Activated gamma-delta T cell treated with anti-CD3 and anti-CD28 coated beads, Interleukin-2, amount 50 U/mL, for 16 hours (primary cell): ENCODE data around the gene IMMP2L.
A peak's percentile ranks its signal among the peaks of the same experiment; 100 is the strongest.

Experiments used
- DNase-seq: peaks from one replicate; pipeline ENCODE4 v3.0.0-alpha.2; 2020; ENCODE audit warnings: low read depth

Gene IMMP2L

DNA sequence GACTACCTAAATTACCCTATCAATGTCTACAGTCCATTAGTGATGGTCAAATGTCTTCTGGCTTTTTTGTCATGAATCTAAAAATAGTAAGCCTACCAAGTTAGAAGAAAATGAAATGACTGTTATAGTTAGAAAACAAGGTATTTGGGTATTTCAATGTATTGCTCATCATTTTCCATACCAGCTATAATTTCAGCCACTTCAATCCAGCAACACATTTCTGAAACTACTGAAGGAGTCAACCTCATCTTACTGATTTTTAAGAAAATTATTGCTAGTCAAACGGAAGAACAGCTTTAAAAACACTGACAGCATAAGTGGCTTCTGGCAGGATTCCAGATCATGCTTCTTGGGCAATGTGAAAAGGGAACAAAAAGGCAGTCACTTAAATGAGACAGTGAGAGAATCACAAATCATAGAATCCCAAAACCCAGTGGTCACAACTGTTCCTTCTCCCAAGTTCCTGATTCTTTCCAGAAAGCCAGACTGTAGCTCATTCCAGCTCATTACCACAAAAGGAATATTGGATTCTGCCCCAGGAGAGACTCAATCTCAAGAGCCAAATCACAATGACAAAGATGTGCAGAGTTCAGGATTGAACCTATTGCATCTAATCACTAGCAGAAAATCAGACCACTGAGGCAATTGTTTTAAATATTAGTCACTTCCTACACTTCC is 532.6 kb downstream of the IMMP2L start:
- DNase-seq, result peak; percentile 22

DNA sequence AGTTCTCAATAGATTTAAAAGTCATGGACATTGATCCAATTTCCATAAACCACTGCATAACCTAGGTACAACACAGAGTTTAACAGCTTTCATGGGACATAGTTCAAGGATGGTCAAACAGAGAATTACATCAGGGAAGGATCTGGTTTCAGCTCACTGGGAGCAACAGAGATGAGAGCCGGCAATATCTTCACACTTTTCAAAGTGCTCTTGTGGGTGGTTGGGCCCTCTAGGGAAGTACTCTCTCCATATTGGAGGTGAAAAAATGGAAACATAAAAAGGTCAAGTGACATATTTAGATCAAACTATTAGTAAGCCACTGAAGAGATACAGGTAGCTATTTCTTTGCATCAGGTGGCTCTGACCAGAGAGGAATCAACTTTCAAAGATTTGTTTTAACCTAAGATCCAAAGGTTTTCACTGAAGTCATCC is 533.1 kb downstream of the IMMP2L start:
- DNase-seq, result no peak

- no peak for DNase-seq
These were observed 534.9 kb downstream of the IMMP2L start for GRCh38 chr7:111027396-111027795.

DNA sequence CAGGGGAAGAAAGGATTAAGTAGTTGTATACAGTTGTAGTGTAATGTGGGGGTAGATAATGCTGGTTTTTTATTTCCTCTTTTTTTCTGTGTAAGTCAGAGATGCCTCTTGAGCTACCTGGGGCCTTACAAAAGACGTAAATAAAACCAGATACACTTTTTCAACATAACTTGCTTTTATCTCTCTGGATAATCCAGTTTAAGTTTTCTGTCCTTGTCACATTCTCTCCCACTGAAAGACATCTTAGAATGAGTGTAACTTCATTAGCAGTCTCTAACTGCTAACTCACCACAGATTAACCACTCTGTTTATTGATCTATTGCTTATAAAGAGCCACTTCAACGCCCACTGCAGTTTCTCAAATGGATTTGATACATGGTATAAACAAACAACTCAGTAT is 535.5 kb downstream of the IMMP2L start:
- DNase-seq, result no peak

- DNase-seq, result no peak
These were observed 535.9 kb downstream of the IMMP2L start for GRCh38 chr7:111026343-111026742.

GRCh38 chr7:111025006-111025405 is 537.3 kb downstream of the IMMP2L start:
- no peak for DNase-seq

DNA sequence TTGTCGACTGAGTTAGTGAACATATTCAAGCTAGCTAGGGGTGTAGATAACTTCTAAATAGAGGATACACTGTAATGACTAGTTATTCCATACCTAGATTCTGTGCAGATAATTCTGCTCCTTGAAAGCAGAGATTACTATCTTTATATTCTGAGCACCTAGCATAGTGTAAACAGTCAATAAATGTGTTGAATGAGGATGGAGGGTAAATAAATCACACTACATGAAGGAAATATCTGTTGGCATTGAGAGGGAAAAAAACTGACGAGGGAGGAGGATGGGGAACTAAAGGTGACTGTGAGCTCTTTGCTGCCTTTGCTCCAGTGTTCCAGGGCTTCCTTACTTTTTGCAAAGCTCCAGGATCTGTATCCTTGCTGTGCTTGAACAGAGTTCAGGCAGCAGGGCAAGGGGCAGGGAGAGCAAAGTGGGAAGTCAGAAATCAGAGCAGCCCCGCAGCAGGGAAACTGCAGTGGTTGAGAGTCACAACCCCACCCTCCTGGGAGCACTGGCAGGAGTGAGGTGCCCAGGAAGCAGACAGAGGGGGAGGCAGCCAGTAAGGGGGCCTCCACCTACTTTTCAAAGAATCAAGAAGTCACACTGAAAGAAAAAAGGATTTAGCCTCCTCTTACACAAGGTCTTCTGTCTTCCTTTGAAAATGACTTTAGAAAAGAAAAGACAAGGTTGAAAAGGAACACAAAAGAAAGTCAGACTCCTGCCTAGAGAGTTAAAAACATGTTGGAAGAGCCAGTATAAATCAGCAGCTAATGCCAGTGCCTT is 543.1 kb downstream of the IMMP2L start:
- DNase-seq, result no peak

DNA sequence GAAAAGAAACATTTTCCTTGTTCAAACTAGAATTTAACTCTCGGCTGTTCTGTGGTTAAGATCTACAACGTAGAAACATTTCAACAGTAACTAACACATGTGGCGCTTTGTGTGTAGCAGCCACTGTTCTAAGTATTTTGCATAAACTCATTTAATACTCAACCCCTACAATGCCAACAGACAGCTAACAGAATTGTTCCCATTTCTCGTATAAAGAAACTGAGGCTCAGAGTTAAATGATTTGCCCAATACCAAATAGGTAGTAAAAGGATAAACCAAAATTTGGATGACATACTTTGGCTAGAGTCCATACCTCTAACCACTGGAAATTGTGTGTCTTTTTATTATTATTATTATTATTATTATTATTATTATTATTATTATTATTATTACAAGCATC is 543.8 kb downstream of the IMMP2L start:
- DNase-seq, result no peak

GRCh38 chr7:111014079-111014478 is 548.2 kb downstream of the IMMP2L start:
- DNase-seq, result no peak

DNA sequence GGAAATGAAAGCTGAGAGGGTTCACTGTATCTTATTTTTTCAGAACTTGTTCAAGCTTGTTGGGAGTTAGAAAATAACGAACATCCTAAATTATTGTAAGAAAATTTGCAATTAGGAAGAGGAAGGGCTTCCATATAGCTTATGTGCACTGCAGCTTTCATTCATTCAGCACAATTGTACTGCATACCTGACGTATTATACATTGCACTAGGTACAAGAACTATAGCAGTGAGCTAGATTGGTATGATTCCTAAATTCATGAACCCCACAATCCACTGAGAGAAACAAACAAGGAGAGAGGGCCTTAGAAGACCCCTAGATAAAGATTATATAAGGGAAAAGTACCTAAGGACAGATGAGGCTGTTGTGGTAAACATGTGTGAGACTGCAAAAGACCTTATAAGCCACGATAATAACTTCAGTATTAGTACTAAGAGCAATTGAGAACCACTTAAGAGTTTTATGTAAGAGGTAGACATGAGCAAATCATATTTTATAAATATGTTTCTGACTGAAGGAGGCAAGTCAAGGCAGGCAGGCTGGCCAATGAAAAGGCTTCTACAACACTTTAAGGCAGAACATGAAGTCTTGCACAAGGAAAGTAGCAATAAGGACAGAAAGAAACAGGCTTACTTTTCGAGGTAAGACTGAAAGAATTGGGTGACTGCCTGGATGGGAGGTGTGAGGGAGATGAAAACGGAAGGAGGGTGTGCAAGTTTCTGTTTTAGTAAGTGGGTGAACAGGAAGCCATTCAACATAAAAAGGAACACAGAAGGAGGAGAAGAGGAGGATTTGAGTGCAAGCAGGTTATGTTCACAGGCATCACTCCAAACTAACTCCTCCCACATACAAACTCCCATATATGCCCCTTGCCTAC is 549.3 kb downstream of the IMMP2L start:
- peak; percentile 18 for DNase-seq

- no peak for DNase-seq
These were observed 550.1 kb downstream of the IMMP2L start for GRCh38 chr7:111012149-111012548.

DNA sequence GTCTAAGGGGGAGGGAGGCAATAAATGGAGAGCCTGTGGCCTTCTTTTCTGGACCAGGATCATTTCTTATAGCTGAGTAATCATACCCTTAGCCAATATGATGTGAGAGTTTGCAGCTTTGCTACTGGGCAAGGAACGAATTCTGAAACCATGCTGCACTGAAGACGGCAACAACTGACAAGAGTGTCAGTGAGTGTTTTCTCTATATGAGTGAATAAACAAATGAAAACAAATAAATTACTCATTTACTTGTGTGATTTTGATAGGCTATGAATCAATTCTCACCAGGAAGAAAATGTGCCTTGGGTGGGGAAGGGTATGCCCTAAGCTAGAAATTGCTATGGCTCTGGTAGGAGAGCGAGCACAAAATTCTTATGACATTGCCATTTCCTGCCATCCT is 550.8 kb downstream of the IMMP2L start:
- no peak for DNase-seq

GRCh38 chr7:111010798-111011197 is 551.5 kb downstream of the IMMP2L start:
- no peak for DNase-seq

- no peak for DNase-seq
These were observed 552.7 kb downstream of the IMMP2L start for GRCh38 chr7:111009526-111010040.

DNA sequence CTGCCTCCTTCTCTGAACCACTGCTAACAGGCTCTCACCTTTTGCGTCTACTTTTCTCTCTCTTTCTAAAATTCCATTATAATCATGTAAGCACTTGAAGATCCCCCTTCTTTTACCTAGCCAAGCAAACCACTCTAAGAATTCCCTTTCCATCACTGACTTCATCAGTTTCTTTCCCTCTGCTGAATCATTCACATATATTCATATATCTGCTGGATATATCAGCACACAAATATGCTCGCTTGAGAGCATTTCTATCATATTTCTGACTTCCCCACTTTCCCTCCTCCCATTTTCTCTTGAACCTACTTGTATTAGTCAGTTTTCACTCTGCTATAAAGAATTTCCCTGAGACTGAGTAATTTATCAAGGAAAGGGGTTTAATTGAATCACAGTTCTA is 555.6 kb downstream of the IMMP2L start:
- DNase-seq, result no peak

DNA sequence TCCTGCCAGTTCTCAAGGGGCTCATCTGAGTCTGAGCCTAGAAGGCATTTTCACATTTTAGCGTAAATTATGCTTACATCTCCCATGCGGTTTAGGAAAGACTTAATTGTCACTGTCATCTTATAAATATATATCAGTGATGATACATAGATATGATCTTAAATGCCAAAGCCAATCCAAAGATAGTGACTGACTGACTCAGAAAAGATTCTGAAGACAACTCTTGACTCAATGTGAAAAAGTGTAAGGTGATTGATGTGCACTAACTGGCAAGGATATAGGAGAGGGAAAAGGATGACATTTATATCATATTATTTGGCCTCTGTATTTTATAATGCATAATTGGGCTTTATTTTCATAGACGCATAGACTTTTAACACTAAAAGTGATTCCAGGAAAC is 556.3 kb downstream of the IMMP2L start:
- DNase-seq, result no peak

DNA sequence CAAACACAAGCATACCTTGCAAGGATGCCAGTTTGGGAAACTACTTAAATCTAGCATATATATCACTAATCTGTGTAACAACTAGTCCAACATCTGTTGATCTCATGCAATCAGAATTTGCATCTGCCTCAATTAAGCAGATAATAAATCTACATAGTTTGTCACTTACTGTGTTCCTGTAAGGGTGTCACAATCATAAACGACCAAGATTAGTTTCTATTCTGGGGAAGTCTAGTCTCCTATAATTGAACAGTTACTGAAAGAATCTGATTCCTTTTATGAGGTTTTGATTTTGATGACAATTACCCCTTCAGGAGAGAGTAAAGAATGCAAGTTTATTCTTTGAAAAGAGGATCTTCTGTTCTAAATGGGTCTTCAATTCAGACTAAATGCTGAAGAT is 556.8 kb downstream of the IMMP2L start:
- no peak for DNase-seq

GRCh38 chr7:111004310-111004901 is 557.9 kb downstream of the IMMP2L start:
- DNase-seq, result no peak

- no peak for DNase-seq
These were observed 558.4 kb downstream of the IMMP2L start for GRCh38 chr7:111003883-111004282.

GRCh38 chr7:110994028-110994967 is 568.0 kb downstream of the IMMP2L start:
- DNase-seq, result no peak
